Measurements from ENCODE around the gene KCNG2.

KCNG2 gene

GRCh38 chr18:79940126-79940813, 142.5 kb downstream of the KCNG2 start:
- no peak for DNase-seq (ENCODE audit: low read depth, low spot score)

- DNase-seq (ENCODE audit: low read depth, low spot score) = no peak
Measured at GRCh38 chr18:79940814-79941472, 143.2 kb downstream of the KCNG2 start.

- DNase-seq (ENCODE audit: low read depth, low spot score) = no peak
Measured at GRCh38 chr18:79941473-79942119, 143.9 kb downstream of the KCNG2 start.

GRCh38 chr18:79942211-79942610, 144.5 kb downstream of the KCNG2 start:
- DNase-seq (ENCODE audit: low read depth, low spot score) = no peak

- no peak for DNase-seq (ENCODE audit: low read depth, low spot score)
Measured at GRCh38 chr18:79942786-79943607, 145.3 kb downstream of the KCNG2 start.

DNA sequence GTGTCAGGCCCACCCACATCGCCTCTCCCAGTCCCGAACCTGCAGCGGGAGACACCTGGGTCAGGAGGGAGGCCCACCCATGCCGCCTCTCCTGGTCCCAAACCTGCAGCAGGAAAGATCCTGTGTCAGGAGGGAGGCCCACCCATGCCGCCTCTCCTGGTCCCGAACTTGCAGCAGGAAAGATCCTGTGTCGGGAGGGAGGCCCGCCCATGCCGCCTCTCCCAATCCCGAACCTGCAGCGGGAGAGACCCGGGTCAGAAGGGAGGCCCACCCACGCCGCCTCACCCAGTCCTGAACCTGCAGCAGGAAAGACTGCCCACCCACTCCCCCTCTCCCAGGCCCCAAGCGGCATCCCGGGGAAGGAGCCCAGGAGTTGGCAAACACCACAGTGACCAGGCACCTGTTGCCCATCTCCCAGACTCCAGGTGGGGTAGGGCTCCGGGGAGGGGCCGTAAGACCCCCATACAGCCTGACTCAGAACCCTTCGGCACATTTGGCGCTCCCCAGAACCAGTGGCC, 145.9 kb downstream of the KCNG2 start:
- DNase-seq (ENCODE audit: low read depth, low spot score) = no peak

GRCh38 chr18:79944126-79944731, 146.5 kb downstream of the KCNG2 start:
- peak; percentile 66 for DNase-seq (ENCODE audit: low read depth, low spot score)

GRCh38 chr18:79944746-79945117, 147.0 kb downstream of the KCNG2 start:
- no peak for DNase-seq (ENCODE audit: low read depth, low spot score)

GRCh38 chr18:79945118-79946042, 147.6 kb downstream of the KCNG2 start:
- DNase-seq (ENCODE audit: low read depth, low spot score) = no peak

DNA sequence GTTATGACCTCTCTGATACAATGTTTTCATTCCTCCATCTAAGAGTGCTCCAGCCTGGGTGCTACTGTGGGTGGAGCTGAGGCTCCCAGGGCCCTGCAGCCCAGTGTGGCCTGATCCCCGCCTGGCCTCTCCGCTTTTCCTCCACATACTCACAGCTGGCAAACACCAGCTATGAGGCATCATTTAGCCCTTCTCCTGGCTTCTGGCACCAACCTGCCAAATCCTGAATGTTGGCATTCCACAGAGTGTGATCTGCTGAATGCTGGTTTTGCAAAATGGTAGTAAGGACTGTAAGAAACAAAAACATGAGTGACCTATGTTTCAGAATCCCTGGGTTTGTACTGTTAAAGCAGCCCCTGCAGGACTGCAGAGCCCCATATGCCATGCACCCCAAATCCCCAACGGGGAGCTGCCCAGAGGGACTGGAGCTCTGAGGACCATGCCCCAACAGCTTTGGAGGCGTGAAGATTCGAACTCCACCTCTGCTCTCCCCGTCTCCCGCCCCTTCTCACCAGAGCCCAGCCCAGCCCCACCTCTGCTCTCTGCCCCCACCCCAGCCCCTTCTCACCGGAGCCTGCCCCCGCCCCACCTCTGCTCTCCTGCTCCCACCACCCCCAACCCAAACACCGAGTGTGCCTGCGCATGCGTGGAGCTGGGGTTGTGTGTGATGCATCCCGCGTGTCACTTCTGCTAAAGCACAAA, 149.5 kb downstream of the KCNG2 start:
- no peak for DNase-seq (ENCODE audit: low read depth, low spot score)

GRCh38 chr18:79947881-79948610, 150.3 kb downstream of the KCNG2 start:
- DNase-seq (ENCODE audit: low read depth, low spot score) = no peak

DNA sequence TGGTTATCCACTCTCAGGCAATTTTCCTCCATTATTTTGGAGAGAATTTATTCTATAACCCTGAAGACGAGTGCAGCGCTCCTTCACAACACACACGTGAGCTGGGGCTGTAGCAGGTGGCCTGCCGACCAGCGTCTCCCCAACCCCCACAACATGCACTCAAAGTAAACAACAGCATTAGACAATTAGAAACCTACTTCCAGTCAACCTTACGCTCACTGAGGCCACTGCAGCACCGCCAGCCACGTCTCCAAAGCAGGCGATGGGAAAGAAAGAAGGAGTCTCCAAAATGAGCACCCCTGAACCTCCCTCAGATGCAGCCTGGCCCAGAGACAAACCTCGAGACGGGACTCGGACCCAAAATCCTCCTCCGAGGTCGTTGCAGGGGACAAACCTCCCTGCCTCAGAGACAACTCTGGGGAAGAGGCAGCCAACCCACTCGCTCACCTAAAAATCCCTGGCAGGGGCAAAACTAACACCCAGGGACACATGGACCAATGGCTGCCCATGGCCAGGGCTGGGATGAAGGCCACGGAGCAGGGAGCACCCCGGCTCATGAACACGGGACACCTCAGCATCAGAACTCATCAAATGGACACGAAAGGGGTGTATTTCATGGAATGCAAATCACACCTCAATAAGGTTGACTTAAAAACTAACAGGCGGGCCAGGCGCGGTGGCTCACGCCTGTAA, 151.1 kb downstream of the KCNG2 start:
- no peak for DNase-seq (ENCODE audit: low read depth, low spot score)
